ENCODE data around the gene IL4I1. TPM values are rescaled to one million over a fixed set of nuclear protein-coding genes. Genes with fewer than 3 reads are reported as not detected.

IL4I1 gene
- total RNA-seq, 1 donor from 2014 or later, result 1.9 TPM

DNA sequence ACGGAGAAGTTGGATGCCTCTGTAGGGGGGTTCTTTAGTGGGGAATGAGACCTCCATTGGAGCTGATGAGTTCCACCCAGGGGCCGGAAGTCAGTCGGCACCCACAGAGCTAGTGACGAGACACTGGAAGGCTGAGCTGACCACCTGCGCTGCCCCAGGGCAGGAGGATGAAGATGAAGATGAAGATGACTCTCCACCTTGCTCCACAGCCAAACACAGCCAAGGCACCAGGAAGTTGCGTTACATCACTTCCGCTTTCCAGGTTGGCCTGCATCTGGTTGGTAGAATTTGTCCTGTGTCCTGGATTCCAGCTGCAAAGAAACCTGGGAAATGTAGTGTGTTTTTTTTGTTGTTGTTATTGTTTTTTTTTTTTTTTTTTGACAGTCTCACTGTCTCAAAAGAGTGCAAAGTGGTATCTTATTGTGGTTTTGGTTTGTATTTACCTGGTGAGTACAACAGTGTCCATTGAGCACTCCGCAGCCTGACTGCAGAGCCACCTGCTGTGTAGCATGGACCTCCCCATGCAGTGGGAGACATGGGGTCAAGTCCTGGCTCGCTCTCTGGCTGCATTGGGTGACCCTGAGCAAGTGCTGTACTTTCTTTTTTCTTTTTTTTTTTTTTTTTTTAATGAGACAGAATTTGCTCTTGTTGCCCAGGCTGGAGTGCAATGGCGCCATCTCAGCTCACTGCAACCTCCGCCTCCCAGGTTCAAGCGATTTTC, 17.3 kb downstream of the IL4I1 start:
- DNase-seq (ENCODE audit: low spot score), result no peak

DNA sequence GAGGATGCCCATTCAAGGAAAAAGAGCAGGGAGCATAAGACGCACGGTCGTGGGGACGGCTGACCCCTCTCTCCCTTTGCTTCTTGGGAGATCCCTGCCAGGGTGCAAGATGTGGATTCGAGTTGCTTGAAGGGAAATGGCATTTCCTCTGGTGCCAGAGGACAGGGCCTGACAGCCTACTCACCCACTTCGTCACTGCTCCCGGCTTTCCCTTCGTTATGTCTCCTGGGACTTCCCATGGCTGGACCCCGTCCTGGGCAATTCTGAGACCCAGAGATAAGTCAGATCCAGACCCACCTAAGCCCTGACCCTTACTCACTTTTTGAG, 18.0 kb downstream of the IL4I1 start:
- no peak for DNase-seq (ENCODE audit: low spot score)

DNA sequence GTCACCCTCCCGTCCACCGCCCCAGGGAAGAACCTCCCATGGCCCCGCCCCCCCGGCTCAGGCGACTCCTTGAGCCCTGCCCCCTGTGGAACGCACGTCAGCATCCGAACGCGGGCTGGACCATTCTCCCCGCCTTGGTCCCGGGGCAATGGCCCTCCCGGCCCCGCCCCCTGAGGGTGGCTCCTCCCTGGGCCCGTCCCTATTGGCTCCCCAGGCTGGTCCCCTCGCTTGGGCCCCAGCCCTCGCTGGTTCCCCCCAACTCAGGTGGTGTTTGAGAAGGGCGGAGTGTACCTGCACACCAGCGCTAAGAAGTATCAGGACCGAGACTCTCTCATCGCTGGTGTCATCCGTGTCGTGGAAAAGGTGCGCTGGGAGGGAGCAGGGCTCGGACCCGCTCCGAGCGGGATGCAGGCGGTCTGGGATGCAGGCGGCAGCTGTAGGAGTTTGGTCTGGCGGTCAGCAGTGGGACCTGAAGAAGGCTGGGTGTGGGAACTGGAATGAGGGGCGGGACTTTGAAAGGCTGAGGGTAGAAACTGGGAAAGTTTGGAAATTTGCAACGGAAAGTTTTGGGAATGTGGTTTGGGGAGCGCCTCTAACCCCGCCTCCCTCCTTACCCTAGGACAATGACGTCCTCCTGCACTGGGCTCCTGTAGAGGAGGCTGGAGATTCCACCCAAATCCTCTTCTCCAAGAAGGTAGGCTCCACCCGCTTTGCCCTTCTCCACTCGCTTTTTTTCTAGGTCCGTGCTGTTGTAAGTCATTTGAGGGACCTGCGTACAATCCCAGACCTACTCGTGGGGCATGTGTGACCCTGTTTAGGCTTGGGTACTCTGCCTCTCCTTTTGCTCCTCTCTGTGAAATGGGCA, 18.6 kb downstream of the IL4I1 start:
- peak; percentile 98 for DNase-seq (ENCODE audit: low spot score)

DNA sequence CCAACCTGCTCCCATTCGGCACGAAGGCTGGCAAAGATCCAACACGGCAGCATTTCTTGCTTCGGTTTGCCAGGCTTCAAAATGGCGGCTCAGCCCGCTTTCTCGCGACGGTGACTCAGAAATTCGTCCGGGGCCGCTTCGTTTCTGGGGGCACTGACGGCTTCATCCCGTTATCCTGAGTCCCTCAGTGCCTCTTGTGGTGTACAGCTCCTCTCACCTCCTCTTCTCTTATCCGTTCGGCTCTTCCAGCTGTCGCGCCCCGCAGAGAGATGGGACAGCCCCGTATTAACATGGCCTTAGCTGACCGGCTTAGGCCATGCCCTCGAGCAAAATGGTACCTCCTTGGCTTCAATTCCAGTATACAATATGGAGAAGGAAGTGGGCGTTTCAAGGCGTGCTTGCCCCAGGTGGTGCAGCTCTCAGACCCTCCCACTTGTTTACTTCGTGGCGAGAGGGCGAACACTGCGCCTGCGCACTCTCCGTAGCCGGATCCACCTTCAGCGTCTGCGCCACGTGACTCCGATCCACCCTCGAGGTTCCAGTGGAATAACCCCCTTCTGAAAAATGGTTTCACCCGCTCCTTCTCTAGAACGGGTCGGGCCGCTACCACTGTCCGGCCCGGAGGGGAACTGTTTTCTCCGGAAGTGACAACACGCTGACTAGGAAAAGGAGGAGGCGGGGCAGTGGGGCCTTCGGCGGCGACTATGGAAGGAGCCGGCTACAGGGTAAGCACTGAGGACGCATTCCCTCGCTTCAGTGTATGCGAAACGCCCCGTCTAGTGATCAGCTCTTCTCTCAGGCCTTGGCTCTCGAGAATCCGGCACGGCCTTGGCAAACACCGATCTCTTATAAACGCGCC, 19.4 kb downstream of the IL4I1 start, which contains the start of the genes AKT1S1 and TBC1D17:
TSS of gene AKT1S1 (minus strand) at position 336 of the 859 bp plus-strand sequence. CDS start 4,060 bp downstream, outside the sequence.
TSS of gene TBC1D17 (plus strand) at position 683 of the 859 bp plus-strand sequence. CDS start at position 705, 22 bp downstream.
- DNase-seq (ENCODE audit: low spot score), result peak; percentile 100

DNA sequence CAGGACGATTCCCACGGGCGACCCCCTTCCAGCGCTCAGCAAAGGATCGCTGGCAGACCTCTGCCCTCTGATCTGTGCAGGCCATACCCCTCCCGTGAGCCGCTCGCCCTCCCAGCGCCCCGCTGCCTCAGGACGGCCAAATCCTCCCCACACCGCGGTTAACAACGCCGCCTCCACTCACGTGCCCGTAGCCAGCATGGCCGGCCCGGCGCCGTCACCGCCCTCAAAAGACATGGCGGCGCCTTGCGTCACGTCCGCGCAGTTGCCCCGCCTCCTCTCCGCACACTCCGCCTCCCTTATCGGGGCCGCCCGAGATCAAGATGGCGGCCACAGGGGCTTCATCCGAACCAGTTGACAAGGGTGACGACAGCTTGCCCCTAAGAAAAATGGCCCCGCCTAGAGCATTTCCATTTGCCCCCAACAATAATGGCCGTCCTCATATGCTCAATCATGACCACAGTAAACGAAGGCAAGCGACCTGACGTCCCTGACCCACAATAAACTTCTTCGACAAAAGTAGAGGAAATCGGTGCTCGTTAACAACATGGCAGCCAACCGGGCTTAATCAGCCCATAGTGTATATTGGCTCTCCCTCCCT, 20.2 kb downstream of the IL4I1 start:
- peak; percentile 98 for DNase-seq (ENCODE audit: low spot score)

DNA sequence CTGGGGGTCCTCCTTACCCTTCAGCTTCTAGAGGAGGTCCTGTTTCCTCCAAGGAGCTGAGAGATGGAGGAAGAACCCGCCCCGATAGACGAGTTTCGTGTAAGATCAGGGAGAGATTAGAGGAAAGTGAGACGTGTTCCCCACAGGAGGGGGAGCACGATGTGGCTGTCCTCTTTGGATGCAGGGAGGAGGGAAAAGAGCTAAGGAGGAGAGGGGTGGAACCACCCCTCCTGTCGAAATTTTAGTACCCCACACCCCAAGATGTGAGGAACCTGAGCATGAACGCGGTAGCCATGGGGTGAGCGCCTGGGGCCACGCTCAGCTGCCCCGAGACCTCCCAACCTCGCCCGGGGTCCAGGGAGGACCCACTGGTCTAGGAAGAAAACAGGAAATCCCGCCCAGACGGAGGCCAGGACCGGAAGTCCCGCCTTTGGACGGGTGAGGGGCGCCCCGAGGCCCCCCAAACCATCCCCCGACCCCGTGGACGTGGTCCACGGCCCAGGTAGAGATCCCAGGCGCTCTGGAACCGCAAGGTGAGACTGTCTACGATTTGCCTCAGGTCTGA, 20.7 kb downstream of the IL4I1 start:
- DNase-seq (ENCODE audit: low spot score), result peak; percentile 77

DNA sequence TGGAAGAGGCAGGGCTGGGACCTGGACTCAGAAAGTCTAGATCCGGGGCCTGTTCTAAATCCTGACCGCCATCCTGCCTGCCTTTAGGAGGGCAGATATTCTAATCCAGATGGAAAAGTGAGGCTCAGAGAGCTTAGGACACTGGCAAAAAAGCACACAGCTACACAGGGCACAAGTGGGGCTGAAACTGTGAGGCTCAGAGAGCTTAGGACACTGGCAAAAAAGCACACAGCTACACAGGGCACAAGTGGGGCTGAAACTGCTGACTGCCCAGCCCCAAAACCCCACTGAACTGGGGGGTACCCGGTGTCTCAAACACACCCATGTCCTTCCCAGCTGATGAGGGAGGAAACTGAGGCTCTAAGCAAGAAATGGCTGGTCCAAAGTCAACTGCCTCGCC, 21.5 kb downstream of the IL4I1 start:
- DNase-seq (ENCODE audit: low spot score), result no peak

DNA sequence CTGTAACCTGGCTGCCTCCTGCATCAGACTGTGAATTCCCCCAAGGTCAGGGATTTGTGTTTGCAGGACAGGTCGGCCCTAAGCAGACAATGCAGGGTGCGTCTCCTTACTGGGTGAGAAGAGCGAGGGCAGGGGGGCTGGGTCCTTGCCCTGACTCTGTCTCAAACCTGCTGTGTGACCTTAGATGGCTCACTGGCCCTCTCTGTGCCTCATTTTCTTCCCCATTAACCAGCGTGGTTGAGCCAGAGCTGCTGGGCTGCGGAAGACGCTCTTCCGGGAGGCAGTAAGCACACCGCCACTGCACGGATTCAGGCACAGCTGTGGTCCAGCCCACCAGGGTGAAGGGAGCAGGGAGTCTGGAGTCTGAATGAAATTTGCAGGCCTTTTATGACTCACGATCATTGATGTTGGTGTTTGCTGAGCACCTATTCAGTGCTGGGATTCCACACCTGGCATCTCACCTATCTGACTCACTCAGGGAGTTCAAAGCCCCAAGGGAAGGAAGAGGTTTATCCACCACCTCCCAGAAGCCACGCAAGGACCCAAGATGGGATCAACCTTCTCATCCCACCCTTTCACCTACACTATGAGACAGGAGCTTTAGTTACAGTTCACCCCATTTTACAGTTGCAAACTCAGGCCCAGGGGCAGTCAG, 22.1 kb downstream of the IL4I1 start:
- no peak for DNase-seq (ENCODE audit: low spot score)

DNA sequence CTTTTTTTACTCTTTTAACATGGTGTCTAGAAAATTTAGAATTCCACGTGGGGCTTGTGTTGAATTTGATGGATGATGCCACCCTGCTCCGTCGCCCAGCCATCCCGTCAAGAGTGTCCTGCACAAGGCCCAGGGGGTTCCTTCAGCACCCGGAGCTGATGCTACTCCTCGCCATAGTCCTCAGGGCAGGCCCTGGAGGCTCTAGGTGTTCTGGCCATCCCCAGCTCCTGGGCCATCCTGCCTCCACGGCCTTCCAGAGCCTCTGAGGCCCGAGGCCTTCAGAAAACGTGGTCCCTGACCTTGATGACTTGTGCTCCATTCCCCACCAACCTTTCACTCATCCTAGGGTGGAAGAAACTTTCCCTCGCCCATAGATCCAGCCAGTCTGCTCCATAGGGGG, 22.9 kb downstream of the IL4I1 start:
- no peak for DNase-seq (ENCODE audit: low spot score)

DNA sequence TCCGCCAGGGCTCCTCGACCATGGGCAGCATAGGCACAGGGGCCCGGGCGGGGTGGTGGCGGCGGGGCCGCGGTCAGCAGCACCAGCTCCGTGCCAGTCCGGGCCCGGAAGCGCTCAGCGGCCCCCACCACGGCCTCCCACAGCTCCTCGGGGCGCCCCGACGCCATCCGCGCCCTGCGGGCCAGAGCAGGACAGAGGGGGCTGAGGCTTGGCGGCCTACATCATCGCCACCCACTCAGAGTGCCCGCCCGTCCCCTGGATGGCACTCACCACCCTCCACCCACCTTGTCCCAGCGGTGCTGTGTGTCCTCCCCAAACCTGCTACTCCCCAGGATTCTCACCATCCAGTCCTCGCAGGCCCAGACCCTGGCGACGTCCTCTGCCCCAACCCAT, 23.6 kb downstream of the IL4I1 start:
- DNase-seq (ENCODE audit: low spot score), result no peak

DNA sequence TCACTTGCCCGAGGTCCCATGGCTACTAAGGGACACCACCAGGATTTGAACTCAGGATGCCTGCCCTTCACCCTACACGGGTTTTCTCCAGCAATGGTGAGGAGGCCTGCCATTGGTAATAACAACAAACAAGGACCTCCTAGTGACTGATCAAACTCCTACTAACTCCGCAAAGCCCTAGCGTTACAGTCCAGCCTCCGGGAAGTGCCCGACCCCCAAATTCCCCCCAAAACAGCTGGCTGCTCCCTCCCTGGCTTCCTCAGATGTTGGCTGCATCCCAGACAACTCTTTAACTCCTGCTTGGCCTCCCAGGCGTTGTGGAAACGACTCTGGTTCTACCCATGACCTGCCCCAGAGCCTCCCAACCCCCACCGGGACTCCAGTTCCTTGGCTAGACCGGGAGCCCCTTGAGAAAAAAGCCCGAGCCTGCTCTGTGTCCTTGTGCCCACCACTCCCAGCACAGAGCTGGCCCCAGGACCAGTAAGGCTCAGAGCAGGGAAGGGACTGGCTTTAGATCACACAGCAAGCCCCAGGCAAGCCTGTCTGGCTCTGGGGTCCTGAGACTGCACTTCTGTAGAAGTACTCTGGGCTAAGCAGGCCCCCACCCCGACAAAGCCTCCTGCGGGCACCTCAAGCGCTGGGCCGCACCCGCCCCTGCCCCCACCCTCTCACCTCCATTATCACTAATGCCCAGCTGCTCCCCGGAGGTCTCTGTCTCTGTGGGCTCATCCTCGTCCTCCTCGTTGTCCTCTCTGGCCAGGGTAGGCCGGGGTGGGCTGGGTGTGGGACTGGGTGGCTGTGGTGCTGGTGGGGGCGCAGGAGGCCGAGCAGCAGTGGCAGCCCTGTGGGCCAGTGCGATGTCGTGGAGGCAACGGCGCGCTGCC, 24.2 kb downstream of the IL4I1 start:
- no peak for DNase-seq (ENCODE audit: low spot score)

DNA sequence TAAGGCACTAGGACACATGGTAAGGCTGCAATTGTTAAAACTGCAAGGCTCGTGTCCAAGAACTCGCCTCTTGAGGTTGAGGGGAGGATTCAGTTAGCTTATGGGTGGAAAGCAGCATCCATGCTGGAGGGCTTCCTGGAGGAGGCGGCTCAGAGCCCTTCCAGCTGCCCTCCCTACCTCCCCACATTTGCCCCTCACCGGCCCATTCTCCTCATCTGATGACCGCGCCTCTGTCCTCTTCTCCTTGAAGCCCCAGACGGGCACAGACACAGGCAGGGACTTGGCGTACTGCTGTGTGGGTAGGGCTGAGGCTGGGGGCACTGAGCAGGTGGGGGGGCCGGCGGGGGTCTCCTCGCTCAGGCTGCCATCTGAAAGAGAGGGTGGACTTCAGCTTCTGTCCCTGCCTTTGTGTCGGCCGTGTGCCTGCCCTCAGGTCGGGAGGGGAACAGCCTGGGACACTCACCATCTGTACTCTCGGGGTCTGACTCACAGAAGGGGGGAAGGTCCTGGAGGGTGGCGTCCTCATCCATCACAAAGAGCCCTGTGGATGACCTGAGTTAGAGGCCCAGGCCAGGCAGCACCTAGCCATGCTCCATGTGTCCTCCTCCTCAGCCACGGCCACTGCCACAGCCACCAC, 25.2 kb downstream of the IL4I1 start:
- no peak for DNase-seq (ENCODE audit: low spot score)

DNA sequence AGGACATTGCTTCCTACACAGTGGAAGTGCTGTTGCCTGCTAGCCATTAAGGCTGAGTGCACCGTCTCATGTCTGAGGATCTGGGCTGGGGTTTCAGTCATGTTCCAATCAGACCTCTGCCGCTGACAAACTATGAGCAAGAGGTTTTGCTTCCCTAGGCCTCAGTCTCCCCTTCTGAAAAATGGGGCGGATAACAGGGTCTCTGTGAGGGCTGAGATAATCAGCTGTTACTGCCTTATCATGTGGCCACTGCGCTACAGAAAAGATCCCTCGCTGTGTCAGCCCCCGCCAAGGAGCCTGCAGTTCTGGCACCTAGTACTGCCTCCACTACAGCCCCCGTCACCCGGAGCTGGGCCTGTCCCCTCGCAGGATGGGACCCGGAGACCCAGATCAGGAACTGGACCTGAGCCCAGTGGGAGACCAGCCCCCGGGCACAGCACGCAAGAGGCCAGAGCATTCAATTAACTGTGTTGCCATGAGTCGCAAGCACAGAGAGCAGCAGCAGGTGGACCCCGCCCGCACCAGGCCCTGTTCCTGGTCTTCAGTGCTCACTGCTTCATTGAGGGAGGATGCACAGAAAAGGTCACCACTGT, 26.3 kb downstream of the IL4I1 start:
- DNase-seq (ENCODE audit: low spot score), result no peak

DNA sequence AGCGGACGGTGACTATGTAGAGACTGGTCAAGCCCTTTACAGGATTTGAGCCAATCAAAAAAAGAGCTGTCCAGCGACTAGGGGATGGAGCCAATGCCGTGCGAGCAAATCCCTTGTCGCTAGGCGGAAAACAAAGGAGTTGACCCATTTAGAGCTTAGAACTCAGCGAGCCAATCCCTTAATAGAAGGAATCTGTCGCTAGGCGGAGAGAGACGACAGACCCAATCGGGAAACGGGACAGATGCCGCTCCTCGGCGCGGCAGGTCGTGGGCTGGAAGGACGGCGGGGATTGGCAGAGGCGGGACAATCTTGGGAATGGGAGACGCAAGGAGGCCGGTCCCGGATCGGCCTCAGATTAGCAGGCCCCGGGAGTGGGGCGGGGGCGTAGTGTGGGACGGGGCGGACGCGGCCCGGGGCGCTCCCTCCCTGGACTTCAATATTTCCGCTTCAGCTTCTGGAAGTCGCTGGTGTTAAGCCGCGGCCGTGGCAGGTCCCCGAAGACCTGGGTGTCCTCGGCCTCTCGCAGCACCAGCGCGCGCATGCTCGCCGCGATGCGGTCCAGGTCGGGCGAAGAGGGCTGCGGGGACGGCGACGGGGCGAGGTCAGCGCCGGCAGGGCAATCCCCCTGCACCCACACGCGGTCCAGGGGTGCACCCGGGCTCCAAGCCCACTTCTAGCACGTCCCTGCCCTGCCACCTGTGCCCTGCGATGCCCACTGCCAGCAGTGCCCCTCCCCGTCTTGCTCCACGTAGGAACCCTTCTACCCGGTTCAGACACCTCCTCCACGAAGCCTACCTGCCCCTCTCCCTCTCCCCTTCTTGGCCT, 27.0 kb downstream of the IL4I1 start:
- DNase-seq (ENCODE audit: low spot score), result peak; percentile 97

DNA sequence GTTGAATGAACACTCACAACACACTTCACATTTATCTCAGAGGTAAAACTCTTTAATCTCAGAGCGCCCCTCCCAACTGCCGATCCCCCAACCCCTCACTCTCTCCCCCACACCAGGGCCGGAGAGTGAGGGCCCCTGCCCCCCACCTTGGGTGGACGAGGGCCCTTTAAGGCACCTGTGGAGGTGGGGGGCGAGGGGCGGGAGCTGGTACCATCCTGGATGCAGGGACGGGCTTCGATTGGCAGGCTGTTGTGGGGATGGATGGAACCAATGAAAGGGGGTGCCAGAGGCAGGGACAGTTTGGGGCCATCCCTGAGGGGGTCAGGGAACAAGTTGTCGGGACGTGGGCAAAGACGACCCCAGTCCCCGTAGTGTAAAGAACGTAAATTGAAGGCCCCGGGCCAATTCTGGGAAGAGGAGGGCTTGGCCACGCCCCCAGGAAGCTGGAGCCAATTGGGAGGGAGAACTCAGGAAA, 27.6 kb downstream of the IL4I1 start:
- no peak for DNase-seq (ENCODE audit: low spot score)

DNA sequence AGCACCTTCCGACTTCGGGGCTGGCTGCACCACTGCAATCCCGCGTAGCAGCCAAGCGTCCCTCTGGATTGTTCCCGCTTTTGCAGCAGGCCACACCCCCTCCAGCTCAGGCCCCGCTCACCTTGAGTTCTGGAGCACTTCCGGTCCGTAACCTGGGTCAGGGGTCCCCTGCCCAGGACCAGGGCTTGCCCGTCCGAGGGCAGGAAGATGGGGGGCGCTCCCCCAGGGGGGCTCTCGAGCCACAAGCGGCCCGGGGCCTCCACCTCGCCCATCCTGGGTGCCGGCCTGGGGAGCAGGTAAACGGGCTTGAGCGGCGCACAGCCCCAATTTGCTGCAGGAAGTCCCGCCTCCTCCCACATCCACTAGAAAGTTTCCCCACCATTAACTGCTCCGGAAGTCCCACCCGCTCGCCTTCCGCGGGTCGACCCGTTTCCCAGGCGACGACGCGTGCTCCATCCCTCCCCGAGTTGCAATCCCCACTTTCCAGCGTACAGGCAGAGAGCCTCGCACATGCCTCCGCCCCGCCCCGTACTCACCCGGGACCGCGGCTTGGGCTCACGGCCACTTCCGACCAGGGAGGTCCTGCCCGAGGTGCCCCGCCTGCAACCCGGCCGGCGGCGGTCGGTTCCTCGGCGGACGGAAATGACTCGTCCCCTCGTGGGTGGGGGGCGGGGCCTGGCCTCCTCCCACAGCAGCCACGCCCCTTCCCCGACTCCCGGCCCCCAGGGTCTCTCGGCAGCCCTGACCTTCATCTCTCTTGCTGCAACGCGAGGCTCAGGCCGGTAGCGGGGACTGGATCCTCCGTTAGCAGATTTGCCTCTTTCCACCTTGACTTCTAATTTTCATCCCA, 29.5 kb downstream of the IL4I1 start, which contains the start of gene PNKP:
TSS of gene PNKP (minus strand) at position 644 of the 850 bp plus-strand sequence. CDS start at position 272, 372 bp downstream.
- peak; percentile 94 for DNase-seq (ENCODE audit: low spot score)

DNA sequence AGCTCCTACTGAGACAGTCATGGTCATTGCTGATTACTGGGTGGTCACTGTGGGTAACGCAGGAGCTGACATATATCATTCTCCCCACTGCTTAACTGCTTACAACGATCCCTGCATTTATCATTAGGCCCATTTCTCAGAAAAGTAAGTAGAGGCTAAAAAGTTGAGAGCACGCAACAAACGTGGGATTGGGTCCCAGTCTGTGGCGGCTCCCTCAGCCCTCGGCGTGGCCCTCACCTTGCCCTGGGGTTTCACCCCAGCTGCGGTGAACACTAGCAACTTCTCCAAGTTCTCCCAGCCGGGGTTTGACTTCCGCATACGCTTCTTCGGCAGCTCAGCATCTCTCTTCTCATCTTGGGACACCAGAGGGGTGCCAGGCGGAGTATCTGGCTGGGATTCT, 31.8 kb downstream of the IL4I1 start:
- DNase-seq (ENCODE audit: low spot score), result no peak
